DND-41 (cell line): ENCODE measurements around the gene RANBP17.

Source experiments
- ATAC-seq: fragments of 200-7000 bp; cut with Tn5 transposase; 3 replicates; pipeline ENCODE4 v1.9.1; 2021; ENCODE audit warnings: low read depth; ENCODE audit not compliant: insufficient read depth
- DNase-seq: peaks from one replicate; pipeline ENCODE4 v3.0.0-alpha.2; 2020
- H2AFZ ChIP-seq: 2 replicates; pipeline ENCODE4 v1.6.0; 2012; ENCODE audit warnings: low read depth, low read length
- H3K27ac ChIP-seq: 2 replicates; pipeline ENCODE4 v1.5.1; 2012; ENCODE audit warnings: low read length, inconsistent platforms
- H3K27me3 ChIP-seq: fragments of 200-600 bp; sonication (generic); 2 replicates; pipeline ENCODE4 v1.6.0; 2012; ENCODE audit warnings: low read length, mild to moderate bottlenecking, inconsistent platforms; ENCODE audit not compliant: insufficient read depth, poor library complexity
- H3K36me3 ChIP-seq: 2 replicates; pipeline ENCODE4 v1.5.1; 2012; ENCODE audit warnings: low read length, inconsistent platforms; ENCODE audit not compliant: insufficient read depth
- H3K4me1 ChIP-seq: 2 replicates; pipeline ENCODE4 v1.5.1; 2012; ENCODE audit warnings: mild to moderate bottlenecking, low read length; ENCODE audit not compliant: insufficient read depth
- H3K4me2 ChIP-seq: 2 replicates; pipeline ENCODE4 v1.6.0; 2012; ENCODE audit warnings: mild to moderate bottlenecking, moderate library complexity, low read length, inconsistent platforms; ENCODE audit not compliant: insufficient read depth
- H3K4me3 ChIP-seq, 2 experiments: fragments of 200-600 bp in 1 of 2; shearing (Covaris generic) in 1 of 2; 2 replicates each; pipeline ENCODE4 v1.5.1; 2012 to 2016; ENCODE audit warnings: inconsistent platforms in 2 of 2, low read length in 2 of 2, mild to moderate bottlenecking in 2 of 2, low read depth in 1 of 2, moderate library complexity in 1 of 2
- H3K79me2 ChIP-seq: 2 replicates; pipeline ENCODE4 v1.6.0; 2012; ENCODE audit warnings: low read length, inconsistent platforms; ENCODE audit not compliant: insufficient read depth
- H3K9ac ChIP-seq: 2 replicates; pipeline ENCODE4 v1.6.0; 2012; ENCODE audit warnings: low read depth, mild to moderate bottlenecking, inconsistent platforms, low read length, moderate library complexity
- H3K9me3 ChIP-seq: 2 replicates; pipeline ENCODE4 v1.5.1; 2012; ENCODE audit warnings: low read length, moderate library complexity, mild to moderate bottlenecking, inconsistent platforms; ENCODE audit not compliant: insufficient read depth, severe bottlenecking
- H4K20me1 ChIP-seq: 2 replicates; pipeline ENCODE4 v1.6.0; 2012; ENCODE audit warnings: low read length; ENCODE audit not compliant: insufficient read depth
- CTCF ChIP-seq: IDR thresholded peaks from 2 replicates; pipeline ENCODE4 v1.5.1; 2012; ENCODE audit warnings: borderline replicate concordance, low read length, moderate library complexity, mild to moderate bottlenecking; ENCODE audit not compliant: poor library complexity, severe bottlenecking; ENCODE audit errors: extremely low read depth
- EZH2 ChIP-seq: IDR thresholded peaks from 3 replicates; pipeline ENCODE4 v1.6.1; 2012; ENCODE audit warnings: borderline replicate concordance, low read depth, mild to moderate bottlenecking, moderate library complexity, low read length, inconsistent platforms; ENCODE audit not compliant: severe bottlenecking

Gene RANBP17

GRCh38 chr5:170880084-170880483, 18.3 kb downstream of the RANBP17 start:
- Histone ChIP-seq H2AFZ (no peak overlapping the region), H3K4me1 (no peaks in the 10 kb centered on the region), H3K79me2 (no peaks in the 10 kb centered on the region), H3K4me3 (no peak overlapping the region), H3K27ac (no peak overlapping the region), H3K9ac (no peak overlapping the region), H3K27me3 (no peaks in the 10 kb centered on the region), H3K9me3 (no peaks in the 10 kb centered on the region), H3K4me2 (no peak overlapping the region), H4K20me1 (no peaks in the 10 kb centered on the region), H3K36me3 (no peaks in the 10 kb centered on the region)
- DNase-seq: no peak
- TF ChIP-seq CTCF (no peak), EZH2 (no peak)
- ATAC-seq: no peak

GRCh38 chr5:170882345-170882744, 20.5 kb downstream of the RANBP17 start:
- H3K9ac ChIP-seq: no peak overlapping the region
- H3K4me2 ChIP-seq: no peak overlapping the region
- no peaks in the 10 kb centered on the region for H3K27me3 ChIP-seq
- H3K79me2 ChIP-seq: no peaks in the 10 kb centered on the region
- ATAC-seq (no peak), DNase-seq (no peak)
- H3K9me3 ChIP-seq: no peaks in the 10 kb centered on the region
- H3K36me3 ChIP-seq: no peaks in the 10 kb centered on the region
- H4K20me1 ChIP-seq: no peaks in the 10 kb centered on the region
- H3K27ac ChIP-seq: no peak overlapping the region
- H3K4me3 ChIP-seq: no peak overlapping the region
- H3K4me1 ChIP-seq: no peaks in the 10 kb centered on the region
- TF ChIP-seq EZH2 (no peak), CTCF (no peak)
- no peak overlapping the region for H2AFZ ChIP-seq

GRCh38 chr5:170885256-170885655, 23.4 kb downstream of the RANBP17 start:
- no peaks in the 10 kb centered on the region for H3K9me3 ChIP-seq
- H3K27me3 ChIP-seq: no peaks in the 10 kb centered on the region
- no peak overlapping the region for H2AFZ ChIP-seq
- H3K79me2 ChIP-seq: no peaks in the 10 kb centered on the region
- no peak overlapping the region for H3K4me3 ChIP-seq
- H4K20me1 ChIP-seq: no peaks in the 10 kb centered on the region
- no peak overlapping the region for H3K9ac ChIP-seq
- ATAC-seq (no peak), DNase-seq (no peak)
- no peak overlapping the region for H3K27ac ChIP-seq
- H3K4me2 ChIP-seq: no peak overlapping the region
- H3K4me1 ChIP-seq: no peaks in the 10 kb centered on the region
- H3K36me3 ChIP-seq: no peaks in the 10 kb centered on the region
- no peak for TF ChIP-seq EZH2
- no peak for TF ChIP-seq CTCF

- Histone ChIP-seq H3K27me3 (no peaks in the 10 kb centered on the region), H3K27ac (no peak overlapping the region), H3K4me2 (no peak overlapping the region), H2AFZ (no peak overlapping the region), H3K9me3 (no peaks in the 10 kb centered on the region), H3K9ac (no peak overlapping the region), H3K36me3 (no peaks in the 10 kb centered on the region), H3K79me2 (no peaks in the 10 kb centered on the region), H3K4me1 (no peaks in the 10 kb centered on the region), H4K20me1 (no peaks in the 10 kb centered on the region), H3K4me3 (no peak overlapping the region)
- TF ChIP-seq EZH2 (no peak), CTCF (no peak)
- DNase-seq (no peak), ATAC-seq (no peak)
These were observed 24.0 kb downstream of the RANBP17 start for GRCh38 chr5:170885809-170886208.
